ENCODE data around the gene MAPK13. TPM values are rescaled to one million over a fixed set of nuclear protein-coding genes. Genes with fewer than 3 reads are reported as not detected.

MAPK13 gene
- total RNA-seq, 6 experiments from 2014 or later: 2.2 to 5.0 (median 3.0) TPM

DNA sequence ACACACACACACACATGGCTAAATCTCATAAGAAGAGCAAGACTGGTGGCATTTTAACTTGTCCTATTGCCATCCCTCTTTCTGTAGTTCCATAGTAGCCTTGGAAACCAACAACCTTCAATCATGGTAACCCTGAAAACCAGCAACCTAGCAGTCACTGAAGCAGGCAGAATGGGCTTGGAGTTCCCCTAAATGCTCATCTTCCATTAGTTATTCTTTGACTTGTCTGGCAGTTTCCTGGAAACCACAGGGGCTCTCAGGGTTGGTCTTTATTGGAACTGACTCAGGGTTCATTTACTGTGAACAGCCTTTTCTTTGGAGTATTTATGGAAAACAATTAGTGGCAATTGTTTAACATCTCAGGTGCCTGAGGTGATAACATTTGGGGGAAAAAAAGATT lies 46.9 kb downstream of the MAPK13 start:
- TF ChIP-seq POLR2A (IDR thresholded peaks at IDR 0.05) (no peak), CTCF (IDR thresholded peaks at IDR 0.05) (no peak)
- Histone ChIP-seq H3K27me3 (no peaks in the 10 kb centered on the region), H3K4me3 (no peak overlapping the region), H3K4me1 (no peaks in the 10 kb centered on the region), H3K9me3 (no peaks in the 10 kb centered on the region), H3K36me3 (no peaks in the 10 kb centered on the region), H3K27ac (no peak overlapping the region)
- no peak for DNase-seq
- no peak for ATAC-seq
- intact Hi-C loops (cut with DNase I): no loop called here

DNA sequence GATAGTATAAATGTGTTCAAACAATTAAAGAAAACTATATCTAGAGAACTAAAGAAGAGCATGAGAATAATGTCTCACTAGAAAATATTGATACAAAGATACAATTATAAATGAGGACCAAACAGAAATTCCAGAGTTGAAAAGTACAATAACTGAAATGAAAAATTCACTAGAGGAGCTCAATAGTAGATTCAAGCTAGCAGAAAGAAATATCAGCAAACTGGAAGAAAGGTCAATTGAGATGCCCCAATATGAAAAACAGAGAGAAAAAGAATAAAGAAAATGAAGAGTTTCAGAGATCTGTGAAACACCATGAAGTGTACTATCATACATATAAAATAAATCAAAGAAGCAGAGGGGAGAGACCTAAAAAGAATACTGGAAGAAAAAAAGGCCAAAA lies 48.2 kb downstream of the MAPK13 start:
- H3K4me1 ChIP-seq: no peaks in the 10 kb centered on the region
- ATAC-seq (no peak), DNase-seq (no peak)
- no peak overlapping the region for H3K4me3 ChIP-seq
- no peaks in the 10 kb centered on the region for H3K36me3 ChIP-seq
- no peak overlapping the region for H3K27ac ChIP-seq
- intact Hi-C loops (cut with DNase I): no loop called here
- H3K27me3 ChIP-seq: no peaks in the 10 kb centered on the region
- TF ChIP-seq POLR2A (IDR thresholded peaks at IDR 0.05) (no peak), CTCF (IDR thresholded peaks at IDR 0.05) (no peak)
- no peaks in the 10 kb centered on the region for H3K9me3 ChIP-seq

GRCh38 chr6:36180126-36180525 lies 49.8 kb downstream of the MAPK13 start:
- TF ChIP-seq CTCF (IDR thresholded peaks at IDR 0.05): no peak
- no peaks in the 10 kb centered on the region for H3K9me3 ChIP-seq
- no peaks in the 10 kb centered on the region for H3K4me1 ChIP-seq
- H3K27ac ChIP-seq: no peak overlapping the region
- intact Hi-C loops (cut with DNase I): no loop called here
- ATAC-seq: no peak
- no peak overlapping the region for H3K4me3 ChIP-seq
- DNase-seq: no peak
- H3K27me3 ChIP-seq: no peaks in the 10 kb centered on the region
- 86% methylated on average over 1 of the region's 1 CpG for WGBS (ENCODE audit: insufficient coverage, low coverage, low lambda C conversion rate, missing lambda C conversion rate)
- H3K36me3 ChIP-seq: no peaks in the 10 kb centered on the region

- DNase-seq: no peak
- H3K4me1 ChIP-seq: no peaks in the 10 kb centered on the region
- H3K27me3 ChIP-seq: no peaks in the 10 kb centered on the region
- H3K9me3 ChIP-seq: no peaks in the 10 kb centered on the region
- H3K4me3 ChIP-seq: no peak overlapping the region
- ATAC-seq: no peak
- H3K27ac ChIP-seq: no peak overlapping the region
- no peak for TF ChIP-seq POLR2A (IDR thresholded peaks at IDR 0.05)
- TF ChIP-seq CTCF (IDR thresholded peaks at IDR 0.05): no peak
- no peaks in the 10 kb centered on the region for H3K36me3 ChIP-seq
- intact Hi-C loops (cut with DNase I): no loop called here
Observed at GRCh38 chr6:36184311-36184710, 54.0 kb downstream of the MAPK13 start.

DNA sequence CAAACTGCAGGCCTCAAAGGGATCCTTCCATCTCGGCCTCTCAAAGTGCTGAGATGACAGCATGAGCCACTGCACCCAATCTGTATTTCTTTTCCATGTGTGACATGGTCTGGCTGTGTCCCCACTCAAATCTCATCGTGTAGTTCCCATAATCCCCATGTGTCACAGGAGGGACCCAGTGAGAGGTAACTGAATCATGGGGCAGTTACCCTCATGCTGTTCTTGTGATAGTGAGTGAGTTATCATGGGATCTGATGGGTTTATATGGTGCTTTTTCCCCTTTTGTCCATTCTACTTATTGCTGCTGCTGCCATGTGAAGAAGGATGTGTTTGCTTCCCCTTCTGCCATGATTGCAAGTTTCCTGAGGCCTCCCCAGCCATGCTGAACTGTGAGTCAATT lies 55.9 kb downstream of the MAPK13 start:
- no peaks in the 10 kb centered on the region for H3K9me3 ChIP-seq
- no peaks in the 10 kb centered on the region for H3K27me3 ChIP-seq
- H3K4me1 ChIP-seq: no peaks in the 10 kb centered on the region
- TF ChIP-seq CTCF (IDR thresholded peaks at IDR 0.05) (no peak), POLR2A (IDR thresholded peaks at IDR 0.05) (no peak)
- DNase-seq (no peak), ATAC-seq (no peak)
- no peak overlapping the region for H3K27ac ChIP-seq
- H3K36me3 ChIP-seq: no peaks in the 10 kb centered on the region
- H3K4me3 ChIP-seq: no peak overlapping the region
- intact Hi-C loops (cut with DNase I): no loop called here
- WGBS (ENCODE audit: insufficient coverage, low coverage, low lambda C conversion rate, missing lambda C conversion rate): 92% methylated on average over 2 of the region's 2 CpGs
